Measurements from ENCODE around the gene ABCG2. TPM values are rescaled to one million over a fixed set of nuclear protein-coding genes. Genes with fewer than 3 reads are reported as not detected.

ABCG2 gene
- total and polyA plus RNA-seq, 2 of the 4 experiments (the other 2 are of a cell fraction), result 0.50 to 1.1 TPM

GRCh38 chr4:88040707-88041106, 117.7 kb downstream of the ABCG2 start:
- Histone ChIP-seq H2BK20ac (ENCODE audit: low read depth, low read length) (no peak overlapping the region), H4K8ac (ENCODE audit: low read depth in 2 of 2, low read length in 2 of 2) (no peak overlapping the region), H3K9ac (ENCODE audit: low read depth, low read length) (no peak overlapping the region), H3K4me1 (ENCODE audit: control insufficient read depth, insufficient read depth, low read length) (no peaks in the 10 kb centered on the region), H3K79me1 (ENCODE audit: low read depth in 1 of 2, low read length in 2 of 2) (peaks cover 11 to 17% of the 10 kb centered on the region in 2 experiments), H2AFZ (replicated peaks; ENCODE audit: low read length, poor library complexity) (no peak overlapping the region), H3K27me3 (ENCODE audit: control insufficient read depth, insufficient read depth, low read length) (no peaks in the 10 kb centered on the region), H2AK9ac (replicated peaks; ENCODE audit: low read depth, low read length, poor library complexity) (no peak overlapping the region), H3K27ac (ENCODE audit: insufficient read depth, low read length) (no peak overlapping the region), H2AK5ac (ENCODE audit: low read depth, low read length) (no peak overlapping the region), H4K20me1 (ENCODE audit: insufficient read depth, low read length) (no peaks in the 10 kb centered on the region), H3K14ac (replicated peaks; ENCODE audit: low read depth, low read length) (no peak overlapping the region), H2BK15ac (ENCODE audit: low read depth, low read length) (no peak overlapping the region), H4K5ac (ENCODE audit: low read depth, low read length) (no peak overlapping the region), H2BK5ac (ENCODE audit: low read depth, low read length, poor library complexity, severe bottlenecking) (no peak overlapping the region), H3K4ac (ENCODE audit: low read depth, low read length) (no peak overlapping the region), H3K9me3 (ENCODE audit: control insufficient read depth, insufficient read depth, low read length) (no peaks in the 10 kb centered on the region), H3K18ac (ENCODE audit: low read depth, low read length) (no peak overlapping the region), H3K36me3 (ENCODE audit: control insufficient read depth, insufficient read depth, low read length) (peaks cover 54% of the 10 kb centered on the region), H3K23ac (ENCODE audit: low read depth, low read length) (no peak overlapping the region), H2BK120ac (ENCODE audit: low read depth, low read length) (no peak overlapping the region), H3K9me1 (ENCODE audit: insufficient read depth, low read length) (0 out of 2 replicates have a peak, but pooled peaks cover 3% of the 10 kb centered on the region), H4K91ac (ENCODE audit: insufficient read depth, low read depth, low read length) (no peak overlapping the region), H3K4me3 (ENCODE audit: insufficient read depth, low read depth, low read length) (no peak overlapping the region), H3K56ac (ENCODE audit: extremely low read depth, insufficient read depth, low read length) (no peak overlapping the region), H3K4me2 (ENCODE audit: low read depth, low read length) (no peak overlapping the region)
- no peak for TF ChIP-seq POLR2A (IDR thresholded peaks at IDR 0.05; ENCODE audit: low read depth, low read length)
- no peak for TF ChIP-seq RFX5 (IDR thresholded peaks at IDR 0.05; ENCODE audit: low read depth, low read length)
- no peak for TF ChIP-seq RCOR1 (IDR thresholded peaks at IDR 0.05; ENCODE audit: insufficient replicate concordance, low read length)
- no peak for TF ChIP-seq MXI1 (IDR thresholded peaks at IDR 0.05; ENCODE audit: borderline replicate concordance, low read depth, low read length)
- TF ChIP-seq RAD21 (IDR thresholded peaks at IDR 0.05; ENCODE audit: low read length), result no peak
- TF ChIP-seq CEBPB (IDR thresholded peaks at IDR 0.05; ENCODE audit: low read depth, low read length), result no peak
- peak; percentile 52 for TF ChIP-seq MAFK (IDR thresholded peaks at IDR 0.05; ENCODE audit: low read depth, low read length)
- no peak for TF ChIP-seq SMC3 (IDR thresholded peaks at IDR 0.05; ENCODE audit: low read depth, low read length)
- TF ChIP-seq NFE2L2 (IDR thresholded peaks at IDR 0.05; ENCODE audit: low read depth, low read length), result peak; percentile 42
- 0 out of 2 replicates have a peak, but pooled peaks have one; percentile 23 for TF ChIP-seq FOS (IDR thresholded peaks at IDR 0.05; ENCODE audit: low read depth, low read length)
- TF ChIP-seq MAZ (IDR thresholded peaks at IDR 0.05; ENCODE audit: borderline replicate concordance, low read depth, low read length), result no peak
- no peak for TF ChIP-seq USF2 (IDR thresholded peaks at IDR 0.05; ENCODE audit: low read depth, low read length)
- ATAC-seq (ENCODE audit: low read depth) (no peak), DNase-seq (no peak)
- 94% methylated on average over 2 of the region's 3 CpGs; no CpG with 5 or more reads in 1 of the 2 experiments for WGBS, 2 experiments (ENCODE audit: extremely low coverage in 2 of 2, insufficient read length in 1 of 2)
- POLR2A ChIA-PET (ENCODE audit: unreplicated experiment), result no interaction called here
- intact Hi-C loops (cut with micrococcal nuclease), result no loop called here
- in situ Hi-C loops (cut with MboI; ENCODE audit: low sequenced_read_pairs), result no loop called here
- no TSS peak for BruUV-seq (replicated peaks)
- dilution Hi-C loops (cut with HindIII; ENCODE audit: low sequenced_read_pairs, unreplicated experiment), result no loop called here
- CTCF ChIA-PET, result no interaction called here

Data from IMR-90 (cell line).